HG03457 (cell line): ENCODE measurements around the gene SGTB.

Source experiments
- ATAC-seq: cut with Tn5 transposase; IDR thresholded peaks from one replicate; pipeline ENCODE4 v1.9.1; 2021; ENCODE audit warnings: moderate number of reproducible peaks; ENCODE audit not compliant: unreplicated experiment

SGTB gene, protein sequence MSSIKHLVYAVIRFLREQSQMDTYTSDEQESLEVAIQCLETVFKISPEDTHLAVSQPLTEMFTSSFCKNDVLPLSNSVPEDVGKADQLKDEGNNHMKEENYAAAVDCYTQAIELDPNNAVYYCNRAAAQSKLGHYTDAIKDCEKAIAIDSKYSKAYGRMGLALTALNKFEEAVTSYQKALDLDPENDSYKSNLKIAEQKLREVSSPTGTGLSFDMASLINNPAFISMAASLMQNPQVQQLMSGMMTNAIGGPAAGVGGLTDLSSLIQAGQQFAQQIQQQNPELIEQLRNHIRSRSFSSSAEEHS

DNA sequence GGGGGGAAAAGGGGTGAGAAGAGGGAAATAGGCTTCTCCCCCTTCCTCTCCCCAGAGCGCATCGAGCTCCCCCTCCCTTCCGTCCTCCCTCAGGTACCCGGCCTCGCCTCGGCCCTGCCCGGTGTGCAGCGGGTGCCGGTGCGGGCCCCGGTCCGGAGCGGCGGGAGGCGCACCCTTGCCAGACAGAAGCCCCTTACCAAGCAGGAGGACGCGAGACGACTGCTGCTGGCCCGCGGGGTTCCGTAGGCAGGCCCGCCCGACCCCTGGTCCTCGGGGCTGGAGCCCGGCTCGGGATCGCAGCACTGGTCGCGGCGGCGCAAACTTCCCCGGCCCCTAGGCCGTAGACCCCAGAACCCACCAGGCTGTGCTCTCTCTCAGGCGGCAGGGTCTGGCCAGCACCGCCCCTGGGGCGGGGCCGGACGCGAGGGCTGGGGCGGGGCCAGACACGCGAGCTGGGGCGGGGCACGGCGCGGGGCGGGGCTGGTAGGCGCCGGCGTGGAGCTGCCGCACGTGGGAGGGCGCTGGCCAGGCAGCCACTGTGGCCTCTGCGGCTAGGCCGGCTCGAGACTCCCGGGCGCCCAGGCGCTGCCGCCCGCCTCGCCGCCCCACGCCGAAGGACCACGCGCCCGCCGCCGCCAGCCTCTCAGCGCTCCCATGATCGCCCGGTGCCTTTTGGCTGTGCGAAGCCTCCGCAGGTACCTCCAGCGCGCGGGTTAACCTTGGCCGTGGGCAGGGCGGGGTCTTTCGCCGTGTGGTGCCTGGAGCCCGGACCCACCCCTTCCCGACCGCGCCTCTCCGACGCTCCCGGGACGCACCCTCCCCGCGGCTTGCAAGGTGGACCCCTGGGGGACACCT is at the start of gene SGTB, which contains the start of gene NLN:
Gene SGTB, minus strand, starts transcription at position 390 of the 855 bp plus-strand sequence. CDS start 1,302 bp downstream, outside the sequence.
Gene NLN, plus strand, starts transcription at position 486 of the 855 bp plus-strand sequence. Its CDS starts 169 bp downstream, at position 655.
- peak; percentile 81 for ATAC-seq

DNA sequence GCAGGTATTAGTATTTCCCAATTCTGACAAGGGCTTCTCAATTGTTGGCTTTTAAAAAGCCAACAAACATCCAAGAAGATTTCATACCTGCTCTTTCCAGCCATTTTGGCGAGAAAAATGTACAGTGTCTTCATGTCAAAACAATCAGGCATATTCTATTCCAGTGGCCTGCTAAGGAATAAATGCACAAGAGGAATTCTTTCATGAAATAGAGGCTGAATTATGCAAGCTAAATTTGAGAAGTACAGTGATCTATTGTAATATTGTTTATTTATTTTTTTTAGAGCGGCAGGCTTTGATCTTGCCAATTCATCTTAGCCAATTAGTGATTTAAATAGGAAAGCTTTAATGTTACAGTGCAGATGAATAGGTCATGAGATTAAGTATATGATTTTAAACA is 49.4 kb upstream of the SGTB start:
- no peak for ATAC-seq

DNA sequence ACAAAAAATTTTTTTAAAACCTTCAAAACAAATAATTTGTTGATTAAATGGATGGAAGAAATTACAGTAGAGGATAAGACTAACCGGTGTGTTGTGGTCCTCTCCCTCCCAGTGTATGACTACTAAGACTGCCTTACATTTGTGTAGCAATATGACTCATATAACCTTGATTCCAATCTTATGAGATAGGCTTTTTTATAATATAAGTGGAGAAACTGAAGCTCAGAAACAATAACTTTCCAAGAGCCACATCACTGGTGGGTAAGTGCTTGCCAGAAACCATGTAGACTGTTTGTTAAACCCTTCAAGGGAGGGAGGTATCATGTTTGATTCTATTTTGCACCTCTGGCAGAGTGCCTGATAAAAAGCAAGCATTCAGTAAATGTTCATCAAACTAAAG is 47.6 kb upstream of the SGTB start:
- no peak for ATAC-seq

DNA sequence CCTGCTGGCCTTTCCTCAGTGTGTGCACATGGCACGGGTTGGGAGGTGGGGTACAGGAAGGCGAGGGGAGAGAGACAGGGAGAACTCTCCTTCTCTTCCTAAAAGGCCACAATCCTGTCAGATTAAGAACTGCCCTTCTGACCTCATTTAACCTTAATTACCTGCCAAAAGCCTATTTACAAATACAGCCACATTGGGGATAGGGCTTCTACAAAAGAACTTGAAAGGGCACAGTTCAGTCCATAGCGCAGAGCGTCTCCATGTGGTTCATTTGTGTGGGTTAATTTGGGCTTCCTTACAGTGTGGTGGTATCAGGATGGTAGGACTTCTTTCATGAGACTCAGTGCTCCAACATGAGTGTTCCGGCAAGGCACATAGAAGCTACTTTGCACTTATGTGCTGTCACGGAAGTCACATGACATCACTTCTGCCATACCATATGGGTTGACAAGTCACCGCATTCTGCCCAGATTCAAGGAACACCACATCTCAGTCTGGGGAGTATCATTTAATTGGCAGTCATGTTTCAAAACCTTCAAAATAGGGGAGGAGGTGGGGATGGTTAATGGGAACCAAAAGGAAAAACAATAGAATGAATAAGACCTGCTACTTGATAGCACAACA is 46.9 kb upstream of the SGTB start:
- ATAC-seq: no peak

DNA sequence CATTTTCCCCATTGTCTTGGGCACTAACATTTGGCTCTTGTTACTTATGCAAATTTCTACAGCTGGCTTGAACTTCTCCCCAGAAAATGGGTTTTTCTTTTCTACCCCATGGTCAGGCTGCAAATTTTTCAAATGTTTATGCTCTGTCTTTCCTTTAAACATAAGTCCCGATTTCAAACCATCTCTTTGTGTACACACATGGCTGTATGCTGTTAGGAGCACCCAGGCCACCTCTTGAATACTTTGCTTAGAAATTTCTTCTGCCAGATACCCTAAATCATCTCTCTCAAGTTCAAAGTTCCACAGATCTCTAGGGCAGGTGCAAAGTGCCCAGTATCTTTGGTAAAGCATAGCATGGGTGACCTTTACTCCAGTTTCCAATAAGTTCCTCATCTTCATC is 45.7 kb upstream of the SGTB start:
- no peak for ATAC-seq

DNA sequence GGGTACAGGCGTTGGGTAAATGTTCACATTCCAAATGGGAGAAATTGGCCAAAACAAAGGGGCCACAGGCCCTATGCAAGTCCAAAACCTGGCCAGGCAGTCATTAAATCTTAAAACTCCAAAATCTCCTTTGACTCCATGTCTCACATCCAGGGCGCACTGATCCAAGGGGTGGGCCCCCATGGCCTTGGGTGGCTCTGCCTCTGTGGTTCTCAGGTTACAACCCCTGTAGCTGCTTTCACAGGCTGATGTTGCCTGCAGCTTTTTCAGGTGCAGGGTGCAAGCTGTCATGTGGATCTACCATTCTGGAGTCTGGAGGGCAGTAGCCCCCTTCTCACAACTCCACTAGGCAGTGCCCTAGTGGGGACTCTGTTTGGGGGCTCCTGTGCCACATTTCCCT is 44.9 kb upstream of the SGTB start:
- no peak for ATAC-seq

DNA sequence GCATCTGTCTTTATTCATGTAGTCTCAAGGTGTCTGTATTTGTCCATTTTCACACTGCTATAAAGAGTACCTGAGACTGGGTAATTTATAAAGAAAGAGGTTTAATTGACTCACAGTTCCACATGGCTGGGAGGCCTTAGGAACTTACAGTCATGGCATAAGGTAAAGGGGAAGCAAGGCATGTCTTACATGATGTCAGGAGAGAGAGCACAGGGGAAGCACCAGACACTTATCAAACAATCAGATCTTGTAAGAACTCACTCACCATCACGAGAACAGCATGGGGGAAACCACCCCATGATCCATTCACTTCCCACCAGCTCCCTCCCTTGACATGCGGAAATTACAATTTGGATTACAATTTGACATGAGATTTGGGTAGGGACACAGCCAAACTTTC is 44.3 kb upstream of the SGTB start:
- no peak for ATAC-seq

DNA sequence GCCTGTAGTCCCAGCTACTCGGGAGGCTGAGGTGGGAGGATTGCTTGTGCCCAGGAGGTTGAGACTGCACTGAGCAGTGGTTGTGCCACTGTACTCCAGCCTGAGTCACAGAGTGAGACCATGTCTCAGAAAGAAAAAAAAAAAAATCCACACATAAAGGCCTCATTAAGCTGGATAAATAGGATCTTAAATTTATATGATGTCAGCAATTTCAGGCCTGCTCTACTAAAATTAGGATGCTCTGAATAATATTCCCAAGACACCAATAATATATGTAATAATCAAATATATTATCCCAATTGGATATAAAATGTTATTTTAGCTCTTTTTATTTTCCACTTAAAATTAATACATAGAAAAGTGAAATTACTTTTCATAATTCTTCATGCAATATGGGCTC is 43.7 kb upstream of the SGTB start:
- no peak for ATAC-seq

DNA sequence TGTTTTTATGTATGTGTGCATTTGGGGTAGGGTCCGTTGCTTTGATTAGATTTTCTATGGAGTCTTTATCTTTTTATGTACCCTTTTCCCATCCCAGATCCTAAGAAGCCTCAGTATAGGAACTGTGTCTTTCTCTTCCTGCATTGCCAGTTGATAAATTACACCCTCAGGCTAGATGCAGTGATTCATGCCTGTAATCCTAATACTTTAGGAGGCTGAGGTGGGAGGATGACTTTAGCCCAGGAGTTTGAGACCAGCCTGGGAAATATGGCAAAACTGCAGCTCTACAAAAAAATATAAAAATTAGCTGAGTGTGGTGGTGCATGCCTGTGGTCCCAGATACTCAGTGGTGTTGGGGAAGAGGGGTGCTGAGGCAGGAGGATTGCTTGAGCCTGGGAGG is 40.3 kb upstream of the SGTB start:
- no peak for ATAC-seq

DNA sequence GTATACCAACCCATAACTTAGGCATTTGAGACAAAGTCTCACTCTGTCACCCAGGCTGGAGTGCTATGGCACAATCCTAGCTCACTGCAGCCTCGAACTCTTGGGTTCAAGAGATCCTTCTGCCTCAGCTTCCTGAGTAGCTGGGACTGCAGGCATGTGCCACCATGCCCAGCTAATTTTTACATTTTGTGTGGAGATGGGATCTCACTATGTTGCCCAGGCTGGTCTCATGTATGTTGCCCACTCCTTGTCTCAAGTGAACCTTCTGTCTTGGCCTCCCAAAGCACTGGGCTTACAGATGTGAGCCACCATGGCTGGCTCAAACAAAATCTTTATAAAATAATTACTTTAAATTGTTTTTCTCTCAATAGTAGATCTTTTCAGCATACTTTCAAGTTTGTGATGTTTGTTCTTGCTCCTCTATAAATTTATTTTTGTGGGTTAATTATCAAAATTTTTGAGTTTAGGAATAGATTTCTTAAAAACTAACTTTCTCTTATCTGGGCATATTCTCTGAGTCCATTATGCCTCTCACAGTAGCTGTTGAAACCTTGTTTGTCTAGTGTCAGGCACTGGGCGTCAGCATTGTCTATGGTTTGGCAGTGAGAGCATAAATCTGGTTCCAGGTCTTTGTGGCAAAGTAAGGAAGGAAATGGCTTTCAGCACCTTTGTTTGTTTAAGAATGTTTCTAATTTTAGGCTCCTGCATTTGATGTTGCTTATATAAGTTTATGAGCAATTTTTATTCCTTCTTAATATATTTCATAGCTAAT is 38.8 kb upstream of the SGTB start:
- no peak for ATAC-seq

DNA sequence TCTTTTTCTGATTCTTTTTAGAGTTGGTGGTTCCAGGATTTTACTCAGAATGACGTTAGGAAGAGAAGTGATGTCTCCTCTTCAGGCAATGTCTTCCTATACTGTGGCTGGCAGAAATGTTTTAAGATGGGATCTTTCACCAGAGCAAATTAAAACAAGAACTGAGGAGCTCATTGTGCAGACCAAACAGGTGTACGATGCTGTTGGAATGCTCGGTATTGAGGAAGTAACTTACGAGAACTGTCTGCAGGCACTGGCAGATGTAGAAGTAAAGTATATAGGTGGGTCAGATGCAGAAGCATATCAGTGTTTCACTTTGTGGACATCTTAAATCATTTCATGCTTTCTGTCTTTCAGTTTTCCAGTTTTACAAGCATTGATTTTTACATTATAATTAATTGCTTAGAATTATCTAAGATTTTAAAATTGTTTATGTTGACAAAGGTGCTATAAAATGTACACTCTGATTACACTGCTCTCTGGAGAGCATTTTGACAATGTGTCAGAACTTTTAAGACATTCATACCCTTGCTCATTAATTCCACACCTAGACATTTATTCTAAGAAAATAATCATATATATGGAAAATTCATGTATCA is 36.7 kb upstream of the SGTB start:
- no peak for ATAC-seq

DNA sequence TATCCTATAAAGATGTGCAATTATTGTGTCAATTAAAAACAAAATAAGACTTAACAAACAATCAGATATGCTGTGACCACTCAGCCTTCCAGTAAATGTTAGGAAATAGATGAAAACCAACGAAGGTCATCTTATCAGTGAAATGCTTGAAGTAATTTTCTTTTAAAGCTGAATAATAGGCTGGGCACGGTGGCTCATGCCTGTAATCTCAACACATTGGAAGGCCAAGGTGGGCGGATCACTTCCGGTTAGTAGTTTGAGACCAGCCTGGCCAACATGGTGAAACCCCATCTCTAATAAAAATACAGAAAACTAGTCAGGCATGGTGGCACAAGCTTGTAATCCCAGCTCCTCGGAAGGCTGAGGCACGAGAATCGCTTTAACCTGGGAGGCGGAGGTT is 31.3 kb upstream of the SGTB start:
- ATAC-seq: no peak

DNA sequence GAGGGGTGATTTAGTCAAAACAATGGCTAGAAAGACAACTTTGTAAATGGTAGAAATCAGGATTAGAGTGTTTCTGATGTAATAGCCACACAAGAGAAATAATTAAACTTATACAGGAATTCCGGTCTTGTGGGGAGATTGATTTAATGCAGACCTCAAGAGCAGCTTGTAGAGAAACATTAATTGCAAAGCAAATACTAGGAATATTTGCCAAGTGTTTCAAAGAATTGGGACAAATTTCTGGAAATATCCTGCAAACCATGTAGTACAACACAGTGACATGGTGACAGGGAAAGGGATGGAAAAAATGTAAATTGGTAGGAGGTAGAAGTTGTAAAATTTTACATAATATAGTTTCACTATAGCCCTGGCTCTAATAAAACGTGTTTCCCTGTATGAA is 29.0 kb upstream of the SGTB start:
- no peak for ATAC-seq

DNA sequence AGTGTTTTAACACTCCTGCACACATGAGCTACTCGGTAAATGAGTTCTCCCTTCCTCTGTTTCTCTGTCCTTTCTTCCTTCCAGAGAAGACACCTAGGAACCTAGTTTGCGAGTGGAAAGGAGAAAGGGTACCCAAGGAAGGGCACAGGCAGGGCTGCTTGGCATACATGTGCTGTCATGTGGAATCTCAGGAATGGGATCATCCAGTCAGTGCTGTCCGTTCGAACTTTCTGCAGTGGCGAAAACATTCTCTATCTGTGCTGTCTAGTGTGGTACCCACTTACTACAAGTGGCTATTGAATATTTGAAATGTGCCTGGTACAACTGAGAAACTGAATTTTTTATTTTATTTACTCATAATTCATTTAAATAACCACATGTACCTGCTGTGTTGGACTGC is 28.0 kb upstream of the SGTB start:
- no peak for ATAC-seq

DNA sequence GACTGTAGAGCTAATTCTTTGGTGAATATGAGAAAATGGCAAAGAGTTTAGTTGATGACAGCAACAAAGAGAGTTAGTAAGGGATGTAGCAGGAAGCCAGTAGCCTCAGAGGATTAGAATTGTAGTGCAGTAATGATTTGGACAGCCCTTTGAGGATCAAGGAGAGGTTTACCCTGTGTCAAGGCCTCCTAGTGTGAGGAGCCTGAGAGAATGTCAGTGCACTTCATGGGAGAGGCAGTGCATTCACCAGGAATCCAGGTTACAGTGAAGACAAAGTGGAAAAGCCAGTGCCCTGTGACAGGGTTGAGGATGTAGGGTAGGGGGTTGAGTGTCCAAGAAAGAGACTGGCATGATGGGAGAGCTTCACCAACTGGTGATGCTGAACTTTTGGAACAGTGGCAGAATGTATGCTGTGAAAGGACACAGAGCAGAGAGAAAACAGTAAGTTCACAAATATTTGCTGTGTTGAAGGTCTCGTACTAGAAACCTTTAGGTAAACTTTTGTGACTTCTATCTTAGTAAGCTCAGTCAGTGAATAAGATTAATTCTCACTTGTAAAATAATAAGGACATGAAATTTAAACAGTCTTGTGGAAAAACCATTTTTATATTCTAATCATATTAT is 27.4 kb upstream of the SGTB start:
- ATAC-seq: no peak

DNA sequence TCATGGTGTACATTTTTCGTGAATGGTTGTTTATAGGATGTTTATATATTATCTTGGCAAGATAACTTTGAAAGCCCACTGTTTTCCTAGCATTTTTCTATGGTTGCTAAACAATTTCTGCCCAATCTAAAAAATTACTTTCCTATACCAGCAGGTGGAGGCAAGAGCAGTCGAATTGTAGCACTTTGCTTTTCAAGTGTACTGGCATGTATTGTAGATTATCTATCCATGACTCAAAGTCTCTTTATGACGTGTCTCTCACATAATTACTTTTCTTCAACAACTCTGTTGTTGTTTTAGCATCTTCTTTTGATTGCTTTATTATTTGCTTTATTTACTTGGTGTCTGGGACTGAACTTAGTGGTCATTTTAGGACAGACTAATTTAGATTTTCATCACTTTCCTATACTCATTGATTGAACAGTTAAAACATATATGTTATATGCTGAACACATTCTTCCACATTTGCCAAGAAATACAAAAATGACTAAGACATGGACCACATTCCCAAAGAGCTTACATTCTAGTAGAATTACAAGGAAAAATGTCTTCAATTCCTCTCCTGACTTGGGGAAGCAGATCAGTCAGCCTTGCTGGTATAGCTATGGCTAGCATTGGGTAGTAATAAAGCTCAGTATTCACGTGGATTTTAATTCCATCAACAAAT is 20.8 kb upstream of the SGTB start:
- ATAC-seq: peak; percentile 83

DNA sequence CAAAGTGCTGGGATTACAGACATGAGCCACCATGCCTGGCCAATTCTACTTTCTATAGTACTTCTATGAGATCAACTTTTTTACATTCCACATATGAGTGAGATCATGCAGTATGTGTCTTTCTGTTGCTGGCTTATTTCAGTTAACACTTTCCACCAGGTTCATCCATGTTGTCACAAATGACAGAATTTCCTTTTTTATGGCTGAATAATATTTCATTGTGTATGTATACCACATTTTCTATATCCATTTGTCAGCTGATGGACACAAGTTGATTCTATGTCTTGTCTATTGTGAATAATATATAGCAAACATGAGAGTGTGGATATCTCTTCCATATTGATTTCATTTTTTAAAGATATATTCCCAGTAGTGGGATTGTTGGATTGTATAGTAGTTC is 17.3 kb upstream of the SGTB start:
- ATAC-seq: no peak

DNA sequence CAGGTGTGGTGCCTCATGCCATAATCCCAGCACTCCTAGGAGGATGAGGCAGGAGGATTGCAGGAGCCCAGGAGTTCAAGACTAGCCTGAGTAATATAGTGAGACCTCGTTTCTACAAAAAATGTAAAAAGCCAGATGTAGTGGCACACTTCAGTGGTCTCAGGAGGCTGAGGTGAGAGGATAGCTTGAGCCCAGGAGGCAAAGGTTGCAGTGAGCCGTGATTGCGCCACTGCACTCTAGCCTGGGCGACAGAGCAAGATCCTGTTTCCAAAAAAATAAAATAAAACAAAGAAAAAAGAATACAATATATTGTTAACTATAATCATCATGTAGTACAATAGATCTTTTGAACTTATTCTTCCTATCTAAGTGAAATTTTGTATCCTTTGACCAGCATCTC is 16.4 kb upstream of the SGTB start:
- ATAC-seq: no peak

DNA sequence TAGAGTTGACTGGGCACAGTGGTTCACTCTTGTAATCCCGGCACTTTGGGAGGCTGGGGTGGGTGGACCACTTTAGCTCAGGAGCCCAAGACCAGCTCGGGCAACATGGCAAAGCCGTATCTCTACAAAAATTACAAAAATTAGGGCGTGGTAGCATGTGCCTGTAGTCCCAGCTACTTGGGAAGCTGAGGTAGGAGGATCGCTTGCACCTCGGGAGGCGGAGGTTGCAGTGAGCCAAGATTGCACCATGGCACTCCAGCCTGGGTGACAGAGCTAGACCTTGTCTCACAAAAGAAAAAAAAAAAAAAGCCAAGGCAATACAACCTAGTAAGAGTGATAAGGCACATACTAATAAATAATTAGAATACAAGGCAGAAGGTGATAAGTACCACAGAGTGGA is 15.9 kb upstream of the SGTB start:
- no peak for ATAC-seq

DNA sequence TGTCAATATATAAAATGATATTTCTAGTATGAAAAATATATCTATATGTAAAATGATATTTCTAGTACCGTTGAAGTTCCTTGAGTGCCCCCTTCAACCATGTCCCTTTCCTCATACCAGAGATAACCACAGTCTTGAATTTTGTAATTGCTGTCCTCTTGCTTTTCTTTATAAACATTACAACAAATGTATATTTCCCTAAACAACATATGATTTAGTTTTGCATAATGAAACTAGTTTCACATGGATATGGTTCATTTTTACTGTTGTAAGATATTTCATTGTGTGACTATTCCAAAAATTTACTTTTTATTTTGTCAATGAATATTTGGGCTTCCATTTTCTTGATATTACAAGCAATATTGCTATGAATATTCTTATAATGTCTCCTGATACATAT is 14.1 kb upstream of the SGTB start:
- no peak for ATAC-seq
